ENCODE data around the gene FHIT.

- TF ChIP-seq SUZ12 (IDR thresholded peaks at IDR 0.05; ENCODE audit: extremely low read depth, insufficient read depth, insufficient read length) (no peak), ZNF274 (IDR thresholded peaks at IDR 0.05; ENCODE audit: low read depth, low read length) (no peak)
These were observed 26.2 kb upstream of the FHIT start for GRCh38 chr3:61277411-61277810.
